Limb (tissue), 2 donors: ENCODE measurements around the gene RGS9.
"Not testable (repeated sequence)": the region's sequence is repeated elsewhere in the genome, so short reads cannot be mapped to it uniquely, and the experiment has no call there.

Source experiments
- DNase-seq, 2 donors: peaks; one replicate each; pipeline ENCODE4 v3.0.0-alpha.2; 2016; ENCODE audit errors: extremely low spot score in 2 of 2

Gene RGS9

DNA sequence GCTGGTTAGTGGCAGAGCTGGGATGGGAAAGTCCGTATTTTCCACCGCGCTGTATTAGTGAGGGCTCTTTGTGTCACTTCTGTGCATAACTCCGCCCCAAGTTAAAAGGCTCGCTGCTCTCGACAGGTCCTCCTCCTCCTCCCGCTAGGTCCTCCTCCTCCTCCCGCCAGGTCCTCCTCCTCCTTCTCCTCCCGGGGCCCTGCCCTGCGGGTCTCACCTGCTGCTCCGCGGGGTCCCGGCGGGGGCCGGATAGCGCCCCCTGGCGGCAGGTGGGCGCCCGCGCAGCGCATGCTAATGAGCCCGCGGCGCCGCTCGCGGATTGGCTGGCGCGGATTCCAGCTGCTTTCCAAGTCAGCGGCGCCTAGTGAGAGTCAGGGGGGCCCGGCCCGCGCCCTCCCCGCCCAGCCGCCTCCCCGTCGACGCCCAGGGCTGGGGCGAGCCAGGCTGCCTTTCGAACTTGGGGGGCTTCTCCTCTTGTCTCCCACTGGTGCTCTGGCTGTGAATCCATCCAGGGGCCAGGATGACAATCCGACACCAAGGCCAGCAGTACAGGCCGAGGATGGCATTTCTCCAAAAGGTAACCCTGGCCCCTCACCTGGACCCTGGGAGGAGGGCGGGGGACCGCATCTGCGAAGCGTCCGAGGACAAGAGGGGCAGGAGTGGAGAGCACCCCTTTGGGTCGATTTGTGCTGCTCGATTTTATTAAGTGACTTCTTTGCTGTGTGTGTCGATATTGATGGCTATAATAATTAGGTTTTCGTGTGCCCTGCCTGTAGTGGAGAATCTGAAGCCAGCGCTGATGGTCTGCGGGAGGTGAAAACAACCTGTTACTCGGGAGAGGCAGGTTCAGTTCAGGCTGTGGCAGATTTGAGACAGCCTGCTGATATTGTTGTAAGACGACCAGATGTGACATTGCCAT, at the start of gene RGS9:
Gene RGS9 (plus strand): TSS at position 350 of the 919 bp plus-strand sequence. CDS start 171 bp downstream, at position 521.
- peak; percentile 72 to 89 for DNase-seq

DNA sequence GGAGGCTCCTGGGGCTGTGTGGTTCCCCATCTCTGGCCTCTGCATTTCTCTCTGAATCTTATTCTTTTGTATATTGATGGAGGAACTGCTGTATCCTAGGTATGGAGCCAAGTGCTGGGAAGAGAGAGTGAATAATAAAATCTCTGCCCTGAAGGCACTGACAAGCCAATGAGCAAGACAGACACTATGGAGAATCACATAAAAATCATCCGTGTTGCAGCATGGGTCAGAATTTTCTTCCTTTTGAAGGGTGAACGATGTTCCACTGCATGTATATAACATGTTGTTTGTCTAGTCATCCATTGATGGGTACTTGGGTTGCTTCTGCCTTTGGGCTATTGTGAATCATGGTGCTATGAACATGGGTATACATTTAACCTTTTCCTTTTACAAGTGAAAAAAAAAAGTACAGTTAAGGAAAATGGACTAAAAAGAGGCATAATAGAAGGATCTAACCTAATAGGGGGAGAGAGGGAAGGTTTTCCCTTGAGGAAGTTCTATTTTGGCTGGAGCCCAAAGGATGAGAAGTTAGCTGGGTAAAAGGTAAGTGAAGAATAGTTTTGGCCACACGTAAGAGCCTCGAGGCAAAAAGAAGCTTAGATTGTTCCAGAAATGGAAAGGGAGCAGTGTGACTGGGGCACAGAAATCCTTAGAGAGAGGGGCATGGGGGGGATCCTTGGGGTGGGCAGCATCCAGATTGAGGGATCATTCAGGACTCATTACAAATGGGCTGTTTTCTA, 48.4 kb upstream of the RGS9 start:
- no peak for DNase-seq

DNA sequence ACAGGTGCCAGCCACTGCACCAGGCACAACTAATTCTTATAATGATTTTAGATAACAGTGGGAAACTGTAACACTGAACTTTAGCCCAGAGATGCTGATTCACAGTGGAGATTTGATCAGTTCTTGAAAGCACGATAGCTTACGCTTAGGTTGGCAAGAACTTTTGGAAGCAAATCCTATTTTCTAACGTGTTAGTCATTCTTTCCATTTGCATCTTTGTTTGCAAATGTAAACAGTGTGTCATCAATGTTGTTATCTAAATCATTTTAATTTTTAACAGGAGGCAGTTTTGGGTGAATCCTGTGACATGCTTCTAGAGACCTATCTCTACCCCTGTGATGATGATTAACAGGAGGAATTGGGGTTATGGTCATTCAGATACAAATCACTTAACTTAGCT, 44.9 kb upstream of the RGS9 start:
- no peak for DNase-seq

DNA sequence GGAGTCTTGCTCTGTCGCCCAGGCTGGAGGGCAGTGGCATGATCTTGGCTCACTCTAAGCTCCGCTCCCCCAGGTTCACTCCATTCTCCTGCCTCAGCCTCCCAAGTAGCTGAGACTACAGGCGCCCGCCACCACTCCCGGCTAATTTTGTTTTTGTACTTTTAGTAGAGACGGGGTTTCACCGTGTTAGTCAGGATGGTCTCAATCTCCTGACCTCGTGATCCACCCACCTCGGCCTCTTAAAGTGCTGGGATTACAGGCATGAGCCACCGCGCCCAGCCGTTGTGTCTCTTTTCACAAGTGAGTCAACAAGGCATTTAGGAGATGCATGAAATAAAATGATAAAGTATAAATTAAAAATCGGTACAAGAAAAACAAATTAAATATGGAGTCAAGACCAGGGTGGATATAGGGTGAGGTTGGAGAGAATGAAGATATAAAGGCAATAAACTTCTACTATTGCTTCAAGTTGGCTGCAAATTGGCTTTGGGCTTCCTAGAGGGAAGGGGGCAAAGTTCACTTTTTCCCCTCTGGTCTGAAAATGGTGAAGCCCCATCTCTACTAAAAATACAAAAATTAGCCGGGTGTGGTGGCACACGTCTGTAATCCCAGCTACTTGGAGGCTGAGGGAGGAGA, 44.3 kb upstream of the RGS9 start:
- DNase-seq, result not testable (repeated sequence)

DNA sequence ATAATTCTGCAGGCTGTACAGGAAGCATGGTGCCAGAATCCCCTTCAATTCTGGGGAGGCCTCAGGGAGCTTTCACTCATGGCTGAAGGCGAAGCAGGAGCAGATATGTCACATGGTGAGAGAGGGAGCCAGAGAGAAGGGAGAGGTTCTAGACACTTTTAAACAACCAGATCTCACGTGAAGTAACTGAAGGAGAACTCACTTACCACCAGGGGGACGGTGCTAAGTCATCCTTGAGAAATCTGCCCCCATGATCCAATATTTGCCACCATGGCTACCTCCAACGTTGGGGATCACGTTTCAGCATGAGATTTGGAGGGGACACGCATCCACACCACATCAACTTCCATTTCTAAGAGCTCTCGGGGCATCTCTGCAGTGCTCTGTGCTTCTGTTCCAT, 43.2 kb upstream of the RGS9 start:
- DNase-seq, result no peak

DNA sequence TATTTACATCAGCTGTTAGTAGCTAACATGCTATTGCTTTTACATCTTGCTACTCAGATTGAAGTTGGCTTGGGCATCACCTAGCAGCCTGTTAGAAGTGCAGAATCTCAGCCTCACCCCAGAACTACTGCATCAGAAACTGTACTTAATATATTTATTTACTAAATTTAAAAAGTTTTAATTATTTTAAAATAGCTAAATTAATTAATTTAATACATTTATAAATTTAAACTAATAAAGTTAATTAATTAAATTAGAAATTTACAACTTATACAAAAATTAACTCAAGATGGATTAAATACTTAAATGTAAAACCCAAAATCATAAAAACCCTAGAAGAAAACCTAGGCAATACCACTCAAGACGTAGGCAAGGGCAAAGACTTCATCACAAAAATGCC, 41.7 kb upstream of the RGS9 start:
- no peak for DNase-seq

DNA sequence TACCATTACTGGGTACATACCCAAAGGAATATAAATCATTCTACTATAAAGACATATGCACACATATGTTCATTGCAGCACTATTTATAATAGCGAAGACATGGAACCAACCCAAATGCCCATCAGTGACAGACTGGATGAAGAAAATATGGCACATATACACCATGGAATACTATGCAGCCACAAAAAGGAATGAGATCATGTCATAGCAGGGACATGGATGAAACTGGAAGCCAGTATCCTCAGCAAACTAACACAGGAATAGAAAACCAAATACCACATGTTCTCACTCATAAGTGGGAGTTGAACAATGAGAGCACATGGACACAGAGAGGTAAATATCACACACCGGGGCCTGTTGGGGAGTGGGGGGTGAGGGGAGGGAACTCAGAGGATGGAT, 40.8 kb upstream of the RGS9 start:
- not testable (repeated sequence) for DNase-seq

DNA sequence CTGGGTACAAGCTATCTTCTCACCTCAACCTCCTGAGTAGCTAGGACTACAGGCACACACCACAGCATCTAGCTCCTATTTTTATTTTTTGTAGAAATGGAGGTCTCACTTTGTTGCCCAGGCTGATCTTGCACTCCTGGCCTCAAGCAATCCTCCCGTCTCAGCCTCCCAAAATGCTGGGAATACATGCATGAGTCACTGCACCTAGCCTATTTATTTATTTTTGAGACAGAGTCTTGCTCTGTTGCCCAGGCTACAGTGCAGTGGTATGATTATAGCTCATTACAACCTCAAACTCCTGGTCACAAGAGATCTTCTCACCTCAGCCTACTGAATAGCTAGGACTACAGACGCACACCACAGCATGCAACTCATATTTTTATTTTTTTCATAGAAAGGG, 40.1 kb upstream of the RGS9 start:
- no peak for DNase-seq

DNA sequence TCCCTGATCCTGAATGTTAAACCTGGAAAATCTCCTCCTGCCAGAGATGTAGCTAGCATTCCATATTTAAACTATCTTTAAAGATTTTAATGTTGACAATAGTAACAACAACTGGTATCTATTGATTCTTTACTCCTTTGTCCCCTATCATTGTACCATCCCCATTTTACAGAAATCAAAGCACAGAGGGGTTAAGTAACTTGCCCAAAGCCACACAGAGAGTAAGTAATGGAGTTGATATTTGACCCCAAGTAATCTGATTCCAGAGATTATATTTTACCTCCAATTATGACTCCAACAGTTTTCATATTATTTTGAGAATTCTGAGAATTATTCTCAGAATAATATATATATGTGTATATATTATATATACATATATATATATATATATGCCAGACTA, 37.7 kb upstream of the RGS9 start:
- no peak for DNase-seq

DNA sequence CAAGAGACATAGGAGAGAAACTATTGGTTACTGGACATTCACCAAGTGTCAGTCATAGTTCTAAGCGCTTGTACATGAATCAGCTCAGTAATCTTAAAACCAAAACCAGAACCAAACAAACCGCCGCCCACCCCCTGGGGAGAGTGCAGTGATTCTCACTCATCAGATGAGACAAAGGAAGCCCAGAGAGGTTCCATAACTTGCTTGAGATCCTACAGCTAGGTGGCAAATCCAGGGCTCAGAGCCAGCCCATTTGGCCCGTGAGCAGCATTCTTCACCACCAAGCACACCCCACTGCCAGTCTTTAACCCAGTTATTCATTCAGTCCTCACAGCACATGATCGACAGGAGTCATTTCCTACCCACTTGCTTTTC, 37.2 kb upstream of the RGS9 start:
- no peak for DNase-seq

DNA sequence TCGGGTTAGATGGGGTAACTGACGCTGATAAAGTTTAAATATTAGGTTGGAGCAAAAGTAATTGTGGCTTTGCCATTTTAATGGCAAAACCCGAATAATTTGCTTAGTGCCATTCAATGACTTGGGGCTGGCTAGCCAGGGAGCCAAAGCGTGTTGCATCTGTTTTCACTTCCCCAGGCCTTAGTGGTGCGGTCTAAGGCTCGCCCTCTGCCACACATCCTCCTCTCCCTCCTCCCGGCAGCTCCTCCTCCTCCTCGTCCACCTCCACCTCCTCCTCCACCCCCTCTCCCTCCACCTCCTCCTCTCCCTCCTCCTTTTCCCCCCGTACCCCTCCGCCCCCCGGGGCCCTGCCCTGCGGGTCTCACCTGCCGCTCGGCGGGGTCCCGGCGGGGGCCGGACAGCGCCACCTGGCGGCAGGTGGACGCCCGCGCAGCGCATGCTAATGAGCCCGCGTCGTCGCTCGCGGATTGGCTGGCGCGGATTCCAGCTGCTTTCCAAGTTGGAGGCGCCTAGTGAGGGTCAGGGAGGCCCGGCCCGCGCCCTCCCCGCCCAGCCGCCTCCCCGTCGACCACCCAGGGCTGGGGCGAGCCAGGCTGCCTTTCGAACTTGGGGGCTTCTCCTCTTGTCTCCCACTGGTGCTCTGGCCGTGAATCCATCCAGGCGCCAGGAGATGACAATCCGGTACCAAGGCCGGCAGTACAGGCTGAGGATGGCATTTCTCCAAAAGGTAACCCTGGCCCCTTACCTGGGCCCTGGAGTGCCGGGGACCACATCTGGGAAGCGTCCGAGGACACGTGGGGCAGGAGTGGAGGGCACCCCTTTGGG, 36.6 kb upstream of the RGS9 start:
- DNase-seq, result peak; percentile 74 to 90

DNA sequence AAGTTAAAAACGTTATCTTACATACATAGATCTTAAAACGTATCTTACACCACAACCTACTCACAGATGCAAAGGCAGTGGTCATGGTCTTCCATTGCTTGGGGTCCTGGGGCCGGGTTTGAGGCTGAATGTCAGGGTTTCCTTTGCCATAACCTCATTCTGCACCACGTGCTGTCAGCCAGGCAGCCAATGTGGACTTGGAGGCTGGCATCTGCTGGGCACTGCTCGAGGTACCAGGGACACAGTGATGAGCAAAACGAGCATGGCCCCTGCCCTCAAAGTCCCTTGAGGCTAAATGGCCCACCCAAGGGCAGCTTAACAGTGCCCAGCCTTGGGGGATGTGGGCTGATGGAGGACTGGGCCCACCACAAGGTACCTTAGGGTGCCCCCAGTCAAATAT, 35.8 kb upstream of the RGS9 start:
- DNase-seq, result no peak

DNA sequence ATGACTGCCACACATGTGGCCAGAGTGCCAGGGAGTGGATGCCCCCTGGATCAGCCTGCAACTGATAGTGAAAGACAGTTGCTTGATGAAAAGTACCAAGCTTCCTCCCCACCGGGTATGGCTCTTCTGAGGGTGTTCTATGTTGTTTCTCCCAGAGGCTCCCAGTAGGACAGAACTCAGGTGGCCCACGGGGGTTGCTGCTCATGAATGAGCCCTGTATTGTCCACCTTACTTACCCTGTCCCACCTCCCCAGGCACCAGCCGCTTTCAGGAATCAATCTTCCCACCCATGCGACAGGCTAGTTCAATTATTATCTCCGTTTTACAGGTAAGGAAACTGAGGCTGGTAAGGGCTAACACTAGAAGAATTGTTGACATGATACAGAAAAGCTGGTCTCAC, 34.9 kb upstream of the RGS9 start:
- no peak for DNase-seq

DNA sequence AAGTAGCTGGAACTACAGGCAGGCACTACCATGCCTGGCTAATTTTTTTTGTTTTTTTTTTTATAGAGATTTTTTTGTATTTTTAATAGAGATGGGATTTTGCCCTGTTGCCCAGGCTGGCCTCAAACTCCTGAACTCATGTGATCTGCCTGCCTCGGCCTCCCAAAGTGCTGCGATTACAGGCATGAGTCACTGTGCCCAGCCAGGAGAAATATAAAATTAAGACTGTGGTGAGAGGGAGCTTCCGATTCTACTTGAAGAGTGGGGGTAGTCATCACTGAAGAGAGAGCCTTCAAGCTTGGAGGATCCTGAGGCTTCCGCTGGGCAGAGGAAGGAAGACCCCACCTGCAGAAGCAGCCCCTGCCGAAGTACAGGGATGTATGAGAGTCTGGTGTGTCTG, 34.4 kb upstream of the RGS9 start:
- no peak for DNase-seq

DNA sequence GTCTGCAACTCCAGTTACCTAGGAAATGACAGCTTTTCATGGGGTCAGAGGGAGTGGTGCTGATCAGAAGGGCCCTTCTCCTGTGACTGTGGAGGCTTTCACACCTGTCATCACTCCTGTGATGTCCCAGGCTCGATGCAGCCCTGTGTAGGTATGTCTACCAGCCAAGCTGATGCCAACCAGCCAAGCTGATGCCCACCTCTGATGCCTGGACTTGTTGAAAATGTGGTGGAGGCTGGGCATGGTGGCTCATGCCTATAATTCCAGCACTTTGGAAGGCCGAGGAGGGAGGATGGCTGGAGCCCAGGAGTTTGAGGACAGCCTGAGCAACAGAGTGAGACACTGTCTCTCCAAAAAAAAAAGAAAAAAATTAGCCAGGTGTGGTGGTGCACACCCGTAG, 33.7 kb upstream of the RGS9 start:
- no peak for DNase-seq

DNA sequence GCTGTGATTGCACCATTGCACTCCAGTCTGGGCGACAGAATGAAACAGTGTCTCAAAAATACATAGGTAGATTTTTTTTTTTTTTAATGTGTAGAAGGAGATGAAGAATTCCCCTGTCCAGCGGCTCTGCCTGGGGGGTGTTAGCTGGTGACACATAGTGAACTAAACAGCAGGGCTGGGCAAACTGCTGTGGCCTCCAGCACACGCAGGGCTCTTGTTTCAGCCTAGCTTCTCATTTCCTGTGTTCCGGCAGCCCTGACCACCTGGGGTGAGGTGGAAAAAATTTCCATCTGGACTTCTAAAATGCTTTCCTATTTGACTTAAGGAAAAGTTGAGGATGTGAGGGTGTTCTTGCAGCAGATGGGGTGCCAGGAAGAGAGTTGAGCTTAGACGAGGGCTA, 33.3 kb upstream of the RGS9 start:
- no peak for DNase-seq

DNA sequence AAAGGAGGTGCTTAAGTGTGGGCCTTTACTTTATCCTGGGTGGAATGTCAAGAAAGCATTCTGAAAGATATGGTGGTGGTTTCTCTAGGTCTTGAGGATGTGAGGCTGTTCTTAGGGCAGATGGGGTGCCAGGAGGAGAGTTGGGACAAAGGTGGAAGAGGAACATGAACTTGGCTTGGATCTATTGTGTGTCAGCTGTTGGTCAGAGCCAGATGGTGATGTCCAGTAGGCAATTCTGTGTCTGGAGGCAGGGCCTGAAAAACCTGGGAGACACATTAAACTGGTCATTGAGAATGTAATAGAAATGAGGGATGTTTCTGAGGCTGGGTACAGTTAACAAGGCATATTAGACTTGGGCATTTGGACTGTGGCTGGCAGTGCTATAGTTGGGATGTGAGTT, 32.6 kb upstream of the RGS9 start:
- DNase-seq, result no peak

DNA sequence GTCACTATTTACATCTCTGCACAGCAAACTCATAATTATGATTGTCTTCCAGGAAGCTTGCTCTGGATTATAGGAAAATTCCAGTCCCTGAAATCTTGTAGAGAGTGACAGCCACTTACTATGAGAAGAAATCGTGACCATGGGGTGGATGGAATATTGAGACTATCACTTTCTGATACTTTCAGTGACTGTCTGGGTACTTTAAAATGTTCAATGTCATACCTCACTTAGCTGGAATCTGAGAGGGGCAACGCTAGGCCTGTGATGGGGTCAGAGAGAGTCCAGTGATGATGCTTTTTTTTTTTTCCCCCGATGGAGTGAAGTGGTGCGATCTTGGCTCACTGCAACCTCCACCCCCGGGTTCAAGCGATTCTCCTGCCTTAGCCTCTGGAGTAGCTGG, 32.2 kb upstream of the RGS9 start:
- DNase-seq, result no peak

DNA sequence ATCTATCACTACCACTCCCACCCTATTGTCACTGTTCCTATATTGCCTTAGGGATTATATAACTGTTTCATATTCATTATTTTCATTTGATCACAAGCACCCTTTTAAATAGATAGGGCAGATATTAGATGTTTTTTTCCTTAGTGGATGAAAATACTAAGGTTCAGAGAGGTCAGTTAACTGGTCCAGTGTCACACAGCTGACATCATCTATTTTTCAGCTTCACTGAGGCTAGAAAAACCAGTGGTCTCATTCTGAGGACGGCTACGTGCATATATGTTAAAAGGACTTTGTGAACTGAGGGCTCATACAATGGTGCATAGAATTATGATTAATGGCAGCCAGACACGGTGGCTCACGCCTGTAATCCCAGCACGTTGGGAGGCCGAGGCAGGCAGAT, 29.0 kb upstream of the RGS9 start:
- DNase-seq, result no peak

DNA sequence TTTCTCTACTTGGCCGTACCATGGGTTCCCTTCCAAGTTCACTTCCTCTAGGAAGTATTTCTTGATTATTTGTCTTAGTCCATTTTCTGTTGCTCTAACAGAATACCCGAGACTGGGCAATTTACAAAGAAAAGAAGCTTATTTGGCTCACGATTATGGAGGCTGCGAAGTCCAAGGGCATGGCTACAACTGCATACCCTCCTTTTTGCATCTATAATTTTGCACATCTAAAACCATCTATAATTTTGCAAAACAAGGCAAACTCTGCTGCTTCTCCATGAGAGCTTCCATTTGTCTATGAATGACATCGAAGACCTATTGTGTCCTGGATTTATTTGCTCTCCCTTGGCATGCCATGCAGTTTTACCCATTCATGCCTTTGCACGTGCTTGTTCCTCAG, 27.6 kb upstream of the RGS9 start:
- no peak for DNase-seq

DNA sequence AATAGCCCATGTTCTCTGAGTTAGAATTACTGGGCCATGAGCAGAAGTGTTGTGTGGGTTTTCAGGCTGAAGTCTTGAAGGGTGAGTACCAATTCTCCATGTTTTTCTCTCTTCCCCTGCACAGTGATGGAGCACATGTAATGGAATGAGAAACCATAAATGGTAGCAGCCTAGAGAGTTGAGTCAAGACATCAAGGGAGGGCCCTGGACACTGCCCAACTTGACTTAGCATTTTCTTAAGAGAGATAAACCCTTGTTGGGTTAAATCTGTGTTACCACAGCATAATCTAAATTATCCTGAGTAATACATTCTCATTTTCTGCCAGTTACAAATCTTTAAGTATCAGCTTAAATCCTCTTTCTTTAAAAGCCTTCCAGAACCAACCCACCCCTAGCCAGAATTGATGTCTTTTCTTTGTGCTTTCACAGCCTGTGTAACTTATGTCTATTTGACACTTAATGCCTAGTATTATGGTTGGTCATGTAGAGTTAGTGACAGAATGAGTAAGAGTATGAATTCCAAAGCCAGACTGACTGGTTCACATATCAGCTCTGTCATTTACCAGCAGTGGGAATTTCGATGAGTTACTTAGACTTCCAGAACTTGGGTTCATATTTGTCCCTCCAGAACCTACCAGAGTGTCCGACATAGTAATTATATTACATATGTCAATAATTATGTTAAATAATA, 27.0 kb upstream of the RGS9 start:
- no peak for DNase-seq
